Measurements from ENCODE around the gene SRSF10. TPM values are rescaled to one million over a fixed set of nuclear protein-coding genes. Genes with fewer than 3 reads are reported as not detected.

The SRSF10 gene
- total and polyA plus RNA-seq, 9 of the 15 experiments (the other 6 are each of a cell fraction or from before 2014, with no cell fraction given), result 154 to 264 (median 205) TPM

- TF ChIP-seq ZBTB33 (CRISPR knock-in tag; IDR thresholded peaks at IDR 0.05) (peak; percentile 71; the same call in 1 of the 2 replicates), PKNOX1 (IDR thresholded peaks at IDR 0.05) (peak; percentile 97), ETV6 (IDR thresholded peaks at IDR 0.05; ENCODE audit: borderline replicate concordance in 1 of 2, low read depth in 2 of 2, low read length in 1 of 2) (peak in 1 of 2 experiments; percentile 73; a peak in 1 of 4 replicates), ETV6 (CRISPR knock-in tag; IDR thresholded peaks at IDR 0.05; ENCODE audit: borderline replicate concordance) (no peak), ERF (CRISPR knock-in tag; IDR thresholded peaks at IDR 0.05) (no peak), ZBTB1 (CRISPR knock-in tag; IDR thresholded peaks at IDR 0.05; ENCODE audit: borderline replicate concordance, low read depth) (no peak), ZNF589 (CRISPR knock-in tag; IDR thresholded peaks at IDR 0.05; ENCODE audit: low read depth) (peak; percentile 73; the same call in 1 of the 2 replicates), GATA2 (CRISPR knock-in tag; IDR thresholded peaks at IDR 0.05) (no peak), CHCHD3 (CRISPR knock-in tag; IDR thresholded peaks at IDR 0.05) (no peak), PTTG1 (tag; IDR thresholded peaks at IDR 0.05; ENCODE audit: low read depth) (no peak), ZBTB5 (IDR thresholded peaks at IDR 0.05) (no peak), CUX1 (CRISPR knock-in tag; IDR thresholded peaks at IDR 0.05) (no peak), CBFB (CRISPR knock-in tag; IDR thresholded peaks at IDR 0.05) (no peak), U2AF2 (optimal IDR thresholded peaks at IDR 0.05; ENCODE audit: low read depth, low read length) (no peak), C11orf30 (IDR thresholded peaks at IDR 0.05; ENCODE audit: low read depth) (no peak)
These were observed 21.2 kb downstream of the SRSF10 start (continued) for GRCh38 chr1:23958810-23959460.

All from K562 (cell line).